Neuron (in vitro differentiated cells): ENCODE results near the gene SLC9A8.

Experiments
- H2AFZ ChIP-seq: one replicate; pipeline ENCODE4 v1.6.1; 2013; ENCODE audit warnings: low read depth, mild to moderate bottlenecking, inconsistent platforms, low read length, moderate library complexity
- H3K27me3 ChIP-seq: one replicate; pipeline ENCODE4 v1.6.1; 2013; ENCODE audit warnings: low read length; ENCODE audit not compliant: insufficient read depth
- H3K36me3 ChIP-seq: one replicate; pipeline ENCODE4 v1.6.1; 2013; ENCODE audit warnings: low read length; ENCODE audit not compliant: insufficient read depth
- H3K4me1 ChIP-seq: one replicate; pipeline ENCODE4 v1.6.1; 2013; ENCODE audit warnings: low read length; ENCODE audit not compliant: insufficient read depth
- H3K4me3 ChIP-seq: 2 replicates; pipeline ENCODE4 v1.5.1; 2013; ENCODE audit warnings: mild to moderate bottlenecking, low read length, moderate library complexity
- H3K9me3 ChIP-seq: one replicate; pipeline ENCODE4 v1.6.1; 2013; ENCODE audit warnings: low read length

SLC9A8 gene

GRCh38 chr20:49908258-49908565 lies 95.6 kb downstream of the SLC9A8 start:
- Histone ChIP-seq H3K27me3 (no peaks in the 10 kb centered on the region), H3K36me3 (peaks cover 43% of the 10 kb centered on the region)

GRCh38 chr20:49909499-49910339 lies 97.1 kb downstream of the SLC9A8 start:
- H3K4me3 ChIP-seq, result no peak overlapping the region
- H3K27me3 ChIP-seq, result no peaks in the 10 kb centered on the region
- peaks cover 34% of the 10 kb centered on the region for H3K36me3 ChIP-seq
- H2AFZ ChIP-seq, result no peak overlapping the region
- peaks cover 31% of the 10 kb centered on the region for H3K4me1 ChIP-seq
- H3K9me3 ChIP-seq, result no peaks in the 10 kb centered on the region

More at GRCh38 chr20:49908258-49908565, 95.6 kb downstream of the SLC9A8 start:
- Histone ChIP-seq H2AFZ (no peak overlapping the region), H3K9me3 (no peaks in the 10 kb centered on the region), H3K4me3 (no peak overlapping the region), H3K4me1 (peaks cover 18% of the 10 kb centered on the region)

GRCh38 chr20:49910340-49910706 lies 97.7 kb downstream of the SLC9A8 start:
- Histone ChIP-seq H3K9me3 (no peaks in the 10 kb centered on the region), H2AFZ (no peak overlapping the region), H3K4me1 (peaks cover 31% of the 10 kb centered on the region), H3K27me3 (no peaks in the 10 kb centered on the region), H3K36me3 (peaks cover 28% of the 10 kb centered on the region), H3K4me3 (no peak overlapping the region)

- Histone ChIP-seq H3K27me3 (no peaks in the 10 kb centered on the region), H3K4me3 (peak overlapping the region; percentile 14)
Measured at GRCh38 chr20:49913399-49914047, 100.9 kb downstream of the SLC9A8 start.

GRCh38 chr20:49914310-49915117 lies 101.9 kb downstream of the SLC9A8 start:
- Histone ChIP-seq H3K4me1 (peaks cover 31% of the 10 kb centered on the region), H3K36me3 (no peaks in the 10 kb centered on the region), H3K9me3 (no peaks in the 10 kb centered on the region), H3K27me3 (no peaks in the 10 kb centered on the region), H2AFZ (peak overlapping the region; percentile 95), H3K4me3 (peak overlapping the region; percentile 87)

More at GRCh38 chr20:49913399-49914047, 100.9 kb downstream of the SLC9A8 start:
- H2AFZ ChIP-seq, result no peak overlapping the region
- H3K36me3 ChIP-seq, result peaks cover under 1% of the 10 kb centered on the region
- no peaks in the 10 kb centered on the region for H3K9me3 ChIP-seq
- H3K4me1 ChIP-seq, result peaks cover 34% of the 10 kb centered on the region

- Histone ChIP-seq H2AFZ (peak overlapping the region; percentile 95), H3K36me3 (no peaks in the 10 kb centered on the region), H3K4me3 (peak overlapping the region; percentile 87), H3K27me3 (no peaks in the 10 kb centered on the region), H3K4me1 (peaks cover 25% of the 10 kb centered on the region), H3K9me3 (no peaks in the 10 kb centered on the region)
Measured at GRCh38 chr20:49915118-49915379, 102.4 kb downstream of the SLC9A8 start.

- H2AFZ ChIP-seq, result peak within 1 kb of the TSS; percentile 95
- no peaks in the 10 kb centered on the region for H3K27me3 ChIP-seq
- peak within 1 kb of the TSS; percentile 87 for H3K4me3 ChIP-seq
- peaks cover 20% of the 10 kb centered on the region for H3K4me1 ChIP-seq
- no peaks in the 10 kb centered on the region for H3K36me3 ChIP-seq
- no peaks in the 10 kb centered on the region for H3K9me3 ChIP-seq
Measured at GRCh38 chr20:49915380-49916145, 102.9 kb downstream of the SLC9A8 start, which contains the start of gene SPATA2. TSS of gene SPATA2 (minus strand) at chr20:49915529. CDS start at chr20:49908490, 7,039 bp downstream.

GRCh38 chr20:49916146-49917002 lies 103.7 kb downstream of the SLC9A8 start:
- H3K4me3 ChIP-seq, result peak overlapping the region; percentile 87
- H2AFZ ChIP-seq, result peak overlapping the region; percentile 95
- H3K27me3 ChIP-seq, result no peaks in the 10 kb centered on the region

GRCh38 chr20:49918446-49918845 lies 105.8 kb downstream of the SLC9A8 start:
- Histone ChIP-seq H2AFZ (no peak overlapping the region), H3K4me1 (peaks cover 14% of the 10 kb centered on the region), H3K4me3 (no peak overlapping the region), H3K9me3 (no peaks in the 10 kb centered on the region), H3K27me3 (no peaks in the 10 kb centered on the region), H3K36me3 (no peaks in the 10 kb centered on the region)

More at GRCh38 chr20:49916146-49917002, 103.7 kb downstream of the SLC9A8 start:
- H3K9me3 ChIP-seq, result no peaks in the 10 kb centered on the region
- H3K36me3 ChIP-seq, result no peaks in the 10 kb centered on the region
- peaks cover 18% of the 10 kb centered on the region for H3K4me1 ChIP-seq

GRCh38 chr20:49919009-49919408 lies 106.4 kb downstream of the SLC9A8 start:
- Histone ChIP-seq H3K4me1 (peaks cover 8% of the 10 kb centered on the region), H3K9me3 (no peaks in the 10 kb centered on the region), H3K36me3 (no peaks in the 10 kb centered on the region), H3K4me3 (no peak overlapping the region), H2AFZ (no peak overlapping the region), H3K27me3 (no peaks in the 10 kb centered on the region)

- Histone ChIP-seq H3K4me3 (no peak overlapping the region), H3K36me3 (no peaks in the 10 kb centered on the region), H3K27me3 (no peaks in the 10 kb centered on the region), H3K4me1 (peaks cover 3% of the 10 kb centered on the region), H2AFZ (no peak overlapping the region), H3K9me3 (no peaks in the 10 kb centered on the region)
Measured at GRCh38 chr20:49919461-49919860, 106.8 kb downstream of the SLC9A8 start.

GRCh38 chr20:49924247-49924646 lies 111.6 kb downstream of the SLC9A8 start:
- Histone ChIP-seq H3K36me3 (no peaks in the 10 kb centered on the region), H3K4me3 (no peak overlapping the region), H3K4me1 (no peaks in the 10 kb centered on the region), H2AFZ (no peak overlapping the region), H3K27me3 (no peaks in the 10 kb centered on the region), H3K9me3 (no peaks in the 10 kb centered on the region)
